Esophagus muscularis mucosa (tissue), 4 donors: ENCODE results near the gene FABP2.

Experiments used
- CTCF ChIP-seq, 3 experiments: fragments of 200-600 bp in 2 of 3; fragments of 450-650 bp in 1 of 3; sonication (generic) in 2 of 3; IDR thresholded peaks; one replicate each; pipeline ENCODE4 v1.5.1; 2017 to 2019; ENCODE audit warnings: antibody characterized with exemption in 3 of 3, mild to moderate bottlenecking in 2 of 3, moderate library complexity in 1 of 3
- EP300 ChIP-seq: sonication (generic); formaldehyde crosslinking; IDR thresholded peaks from one replicate; pipeline ENCODE4 v1.6.1; 2017; ENCODE audit warnings: antibody characterized with exemption
- POLR2A ChIP-seq: fragments of 450-650 bp; IDR thresholded peaks from one replicate; pipeline ENCODE4 v1.6.1; 2017; ENCODE audit warnings: antibody characterized with exemption, moderate library complexity, mild to moderate bottlenecking, low read depth

GRCh38 chr4:119284876-119285780, 36.8 kb downstream of the FABP2 start:
- peak in 1 of 3 experiments; percentile 18 for TF ChIP-seq CTCF (IDR thresholded peaks at IDR 0.05)
- TF ChIP-seq POLR2A = no peak
- no peak for TF ChIP-seq EP300
